Measurements from ENCODE around the gene GSN. TPM values are rescaled to one million over a fixed set of nuclear protein-coding genes. Genes with fewer than 3 reads are reported as not detected.
A peak's percentile ranks its signal among the peaks of the same experiment; 100 is the strongest.

GSN gene
- total and polyA plus RNA-seq, 2 of the 13 experiments (the other 11 are each of a cell fraction or from before 2014, with no cell fraction given), result 294 to 307 TPM

DNA sequence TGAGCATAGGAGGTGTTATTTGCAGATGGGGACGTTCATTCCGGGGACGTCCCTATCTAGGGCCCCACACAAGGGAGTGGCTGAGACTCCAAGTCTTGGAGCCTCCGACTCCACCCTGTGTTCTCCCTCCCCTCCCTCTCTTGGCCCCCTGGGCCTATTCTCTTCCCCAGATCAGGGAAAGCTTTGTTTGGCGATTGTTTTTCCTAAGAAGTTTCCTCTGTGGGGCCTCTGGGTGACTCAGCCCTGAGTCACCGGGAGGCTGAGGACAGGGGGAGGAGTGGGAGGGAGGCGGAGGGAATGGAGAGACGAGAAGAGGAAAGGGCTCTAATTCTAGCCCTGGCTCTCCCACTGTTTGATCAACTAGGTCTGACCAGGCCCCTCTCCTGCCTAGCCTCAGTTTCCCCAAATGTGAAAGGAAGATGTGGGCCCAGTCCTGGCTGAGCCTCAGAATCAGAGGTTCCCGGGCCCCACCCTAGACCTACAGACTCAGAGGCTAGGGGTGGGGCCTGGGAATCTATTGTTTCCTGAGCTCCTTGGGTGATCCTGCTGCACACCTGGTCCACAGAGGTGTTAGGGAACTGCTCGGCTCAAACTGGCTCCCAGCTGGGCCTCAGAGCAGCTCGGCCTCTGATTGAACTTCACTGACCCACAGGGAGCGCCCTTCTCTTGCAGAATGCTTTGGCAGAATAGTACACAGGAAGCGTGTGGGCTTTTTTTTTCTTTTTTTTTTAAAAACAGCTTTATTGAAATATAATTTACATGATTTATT, 19.2 kb downstream of the GSN start (continued):
- TF ChIP-seq, protein P1, sequence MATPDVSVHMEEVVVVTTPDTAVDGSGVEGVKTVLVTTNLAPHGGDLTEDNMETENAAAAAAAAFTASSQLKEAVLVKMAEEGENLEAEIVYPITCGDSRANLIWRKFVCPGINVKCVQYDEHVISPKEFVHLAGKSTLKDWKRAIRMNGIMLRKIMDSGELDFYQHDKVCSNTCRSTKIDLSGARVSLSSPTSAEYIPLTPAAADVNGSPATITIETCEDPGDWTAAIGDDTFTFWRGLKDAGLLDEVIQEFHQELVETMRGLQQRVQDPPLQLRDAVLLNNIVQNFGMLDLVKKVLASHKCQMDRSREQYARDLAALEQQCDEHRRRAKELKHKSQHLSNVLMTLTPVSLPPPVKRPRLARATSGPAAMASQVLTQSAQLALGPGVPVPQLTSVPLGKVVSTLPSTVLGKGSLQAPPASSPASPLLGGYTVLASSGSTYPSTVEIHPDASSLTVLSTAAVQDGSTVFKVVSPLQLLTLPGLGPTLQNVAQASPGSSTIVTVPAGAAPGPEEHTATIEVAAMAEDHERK (CRISPR knock-in tag; IDR thresholded peaks at IDR 0.05; ENCODE audit: low read depth), result no peak
- TF ChIP-seq ZBTB21 (CRISPR knock-in tag; IDR thresholded peaks at IDR 0.05), result no peak
- TF ChIP-seq ARNTL (CRISPR knock-in tag; IDR thresholded peaks at IDR 0.05), result no peak
- no peak for TF ChIP-seq ZNF713 (CRISPR knock-in tag; IDR thresholded peaks at IDR 0.05)
- TF ChIP-seq ZNF451 (CRISPR knock-in tag; IDR thresholded peaks at IDR 0.05), result no peak
- TF ChIP-seq ZNF816 (CRISPR knock-in tag; IDR thresholded peaks at IDR 0.05; ENCODE audit: borderline replicate concordance), result no peak
- TF ChIP-seq ZNF839 (CRISPR knock-in tag; IDR thresholded peaks at IDR 0.05; ENCODE audit: borderline replicate concordance), result no peak
- TF ChIP-seq CBFB (CRISPR knock-in tag; IDR thresholded peaks at IDR 0.05), result 0 out of 2 replicates have a peak, but pooled peaks have one; percentile 24
- no peak for TF ChIP-seq ZKSCAN5 (CRISPR knock-in tag; IDR thresholded peaks at IDR 0.05)
- no peak for TF ChIP-seq ZNF678 (CRISPR knock-in tag; IDR thresholded peaks at IDR 0.05)
- no peak for TF ChIP-seq ZNF775 (CRISPR knock-in tag; IDR thresholded peaks at IDR 0.05; ENCODE audit: borderline replicate concordance)
- TF ChIP-seq THYN1 (CRISPR knock-in tag; IDR thresholded peaks at IDR 0.05; ENCODE audit: borderline replicate concordance, low read depth), result no peak
- TF ChIP-seq, protein P2, sequence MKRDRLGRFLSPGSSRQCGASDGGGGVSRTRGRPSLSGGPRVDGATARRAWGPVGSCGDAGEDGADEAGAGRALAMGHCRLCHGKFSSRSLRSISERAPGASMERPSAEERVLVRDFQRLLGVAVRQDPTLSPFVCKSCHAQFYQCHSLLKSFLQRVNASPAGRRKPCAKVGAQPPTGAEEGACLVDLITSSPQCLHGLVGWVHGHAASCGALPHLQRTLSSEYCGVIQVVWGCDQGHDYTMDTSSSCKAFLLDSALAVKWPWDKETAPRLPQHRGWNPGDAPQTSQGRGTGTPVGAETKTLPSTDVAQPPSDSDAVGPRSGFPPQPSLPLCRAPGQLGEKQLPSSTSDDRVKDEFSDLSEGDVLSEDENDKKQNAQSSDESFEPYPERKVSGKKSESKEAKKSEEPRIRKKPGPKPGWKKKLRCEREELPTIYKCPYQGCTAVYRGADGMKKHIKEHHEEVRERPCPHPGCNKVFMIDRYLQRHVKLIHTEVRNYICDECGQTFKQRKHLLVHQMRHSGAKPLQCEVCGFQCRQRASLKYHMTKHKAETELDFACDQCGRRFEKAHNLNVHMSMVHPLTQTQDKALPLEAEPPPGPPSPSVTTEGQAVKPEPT (CRISPR knock-in tag; IDR thresholded peaks at IDR 0.05; ENCODE audit: low read depth), result no peak
- no peak for TF ChIP-seq PAF1 (CRISPR knock-in tag; IDR thresholded peaks at IDR 0.05)
- peak; percentile 33; the same call in 1 of the 2 replicates for TF ChIP-seq SIN3A (IDR thresholded peaks at IDR 0.05; ENCODE audit: borderline replicate concordance, low read depth, low read length)
- TF ChIP-seq ZNF296 (CRISPR knock-in tag; conservative IDR thresholded peaks at IDR 0.05), result no peak
- TF ChIP-seq, protein P3, sequence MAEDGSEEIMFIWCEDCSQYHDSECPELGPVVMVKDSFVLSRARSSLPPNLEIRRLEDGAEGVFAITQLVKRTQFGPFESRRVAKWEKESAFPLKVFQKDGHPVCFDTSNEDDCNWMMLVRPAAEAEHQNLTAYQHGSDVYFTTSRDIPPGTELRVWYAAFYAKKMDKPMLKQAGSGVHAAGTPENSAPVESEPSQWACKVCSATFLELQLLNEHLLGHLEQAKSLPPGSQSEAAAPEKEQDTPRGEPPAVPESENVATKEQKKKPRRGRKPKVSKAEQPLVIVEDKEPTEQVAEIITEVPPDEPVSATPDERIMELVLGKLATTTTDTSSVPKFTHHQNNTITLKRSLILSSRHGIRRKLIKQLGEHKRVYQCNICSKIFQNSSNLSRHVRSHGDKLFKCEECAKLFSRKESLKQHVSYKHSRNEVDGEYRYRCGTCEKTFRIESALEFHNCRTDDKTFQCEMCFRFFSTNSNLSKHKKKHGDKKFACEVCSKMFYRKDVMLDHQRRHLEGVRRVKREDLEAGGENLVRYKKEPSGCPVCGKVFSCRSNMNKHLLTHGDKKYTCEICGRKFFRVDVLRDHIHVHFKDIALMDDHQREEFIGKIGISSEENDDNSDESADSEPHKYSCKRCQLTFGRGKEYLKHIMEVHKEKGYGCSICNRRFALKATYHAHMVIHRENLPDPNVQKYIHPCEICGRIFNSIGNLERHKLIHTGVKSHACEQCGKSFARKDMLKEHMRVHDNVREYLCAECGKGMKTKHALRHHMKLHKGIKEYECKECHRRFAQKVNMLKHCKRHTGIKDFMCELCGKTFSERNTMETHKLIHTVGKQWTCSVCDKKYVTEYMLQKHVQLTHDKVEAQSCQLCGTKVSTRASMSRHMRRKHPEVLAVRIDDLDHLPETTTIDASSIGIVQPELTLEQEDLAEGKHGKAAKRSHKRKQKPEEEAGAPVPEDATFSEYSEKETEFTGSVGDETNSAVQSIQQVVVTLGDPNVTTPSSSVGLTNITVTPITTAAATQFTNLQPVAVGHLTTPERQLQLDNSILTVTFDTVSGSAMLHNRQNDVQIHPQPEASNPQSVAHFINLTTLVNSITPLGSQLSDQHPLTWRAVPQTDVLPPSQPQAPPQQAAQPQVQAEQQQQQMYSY (CRISPR knock-in tag; IDR thresholded peaks at IDR 0.05), result no peak
- TF ChIP-seq ATAD3A (CRISPR knock-in tag; IDR thresholded peaks at IDR 0.05), result no peak
- TF ChIP-seq, protein P4, sequence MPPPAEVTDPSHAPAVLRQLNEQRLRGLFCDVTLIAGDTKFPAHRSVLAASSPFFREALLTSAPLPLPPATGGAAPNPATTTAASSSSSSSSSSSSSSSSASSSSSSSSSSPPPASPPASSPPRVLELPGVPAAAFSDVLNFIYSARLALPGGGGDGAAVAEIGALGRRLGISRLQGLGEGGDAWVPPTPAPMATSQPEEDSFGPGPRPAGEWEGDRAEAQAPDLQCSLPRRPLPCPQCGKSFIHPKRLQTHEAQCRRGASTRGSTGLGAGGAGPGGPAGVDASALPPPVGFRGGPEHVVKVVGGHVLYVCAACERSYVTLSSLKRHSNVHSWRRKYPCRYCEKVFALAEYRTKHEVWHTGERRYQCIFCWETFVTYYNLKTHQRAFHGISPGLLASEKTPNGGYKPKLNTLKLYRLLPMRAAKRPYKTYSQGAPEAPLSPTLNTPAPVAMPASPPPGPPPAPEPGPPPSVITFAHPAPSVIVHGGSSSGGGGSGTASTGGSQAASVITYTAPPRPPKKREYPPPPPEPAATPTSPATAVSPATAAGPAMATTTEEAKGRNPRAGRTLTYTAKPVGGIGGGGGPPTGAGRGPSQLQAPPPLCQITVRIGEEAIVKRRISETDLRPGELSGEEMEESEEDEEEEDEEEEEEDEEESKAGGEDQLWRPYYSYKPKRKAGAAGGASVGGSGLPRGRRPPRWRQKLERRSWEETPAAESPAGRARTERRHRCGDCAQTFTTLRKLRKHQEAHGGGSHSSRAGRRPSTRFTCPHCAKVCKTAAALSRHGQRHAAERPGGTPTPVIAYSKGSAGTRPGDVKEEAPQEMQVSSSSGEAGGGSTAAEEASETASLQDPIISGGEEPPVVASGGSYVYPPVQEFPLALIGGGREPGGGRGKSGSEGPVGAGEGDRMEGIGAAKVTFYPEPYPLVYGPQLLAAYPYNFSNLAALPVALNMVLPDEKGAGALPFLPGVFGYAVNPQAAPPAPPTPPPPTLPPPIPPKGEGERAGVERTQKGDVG (CRISPR knock-in tag; IDR thresholded peaks at IDR 0.05; ENCODE audit: borderline replicate concordance), result no peak

Data from HepG2 (cell line).